GM20000 (cell line): ENCODE data around the gene NSFL1C.

Source experiments
- DNase-seq: peaks from one replicate; pipeline ENCODE4 v3.0.0; 2012; ENCODE audit warnings: low spot score
- CTCF ChIP-seq: IDR thresholded peaks from 2 replicates; pipeline ENCODE4 v1.5.1; 2012; ENCODE audit warnings: mild to moderate bottlenecking, control low read depth; ENCODE audit errors: extremely low read depth, missing control alignments

Gene NSFL1C

DNA sequence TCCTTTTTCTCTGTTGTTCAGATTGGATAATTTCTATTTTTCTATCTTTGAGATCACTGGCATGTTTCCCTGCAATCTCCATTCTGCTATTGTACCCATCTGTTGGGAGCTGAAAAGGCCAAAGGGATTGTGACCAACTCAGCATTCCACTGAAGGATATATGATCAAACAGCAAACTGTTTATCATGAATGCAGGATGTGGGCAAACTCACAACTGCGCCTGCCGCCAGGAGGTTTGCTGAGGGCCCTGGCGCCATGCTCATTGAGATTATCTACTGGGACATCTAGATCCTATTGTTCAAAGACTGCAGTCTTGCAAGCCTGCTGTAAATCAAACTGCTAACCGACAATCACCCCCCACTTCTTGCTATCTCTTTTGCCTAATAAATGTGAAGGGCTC lies 69.9 kb downstream of the NSFL1C start:
- DNase-seq: no peak

DNA sequence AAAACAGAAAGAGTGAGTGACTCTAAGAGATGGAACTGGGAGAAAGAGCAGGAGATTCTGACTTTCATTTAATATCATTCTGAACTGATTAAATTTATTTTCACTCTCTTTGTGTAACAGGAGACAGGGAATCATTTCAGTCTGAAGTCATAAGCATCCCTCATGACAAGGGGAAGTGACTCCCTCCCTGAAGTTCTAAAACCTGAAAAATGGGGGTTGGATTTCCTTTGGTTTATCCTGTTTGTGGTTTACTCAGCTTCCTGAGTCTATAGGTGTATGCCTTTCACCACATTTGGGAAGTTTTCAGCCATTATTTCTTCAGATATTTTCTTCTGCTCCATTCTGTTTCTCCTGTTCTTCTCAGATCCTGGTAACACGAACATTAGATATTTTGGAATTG lies 70.4 kb downstream of the NSFL1C start:
- TF ChIP-seq CTCF: no peak
- no peak for DNase-seq

More for the DNA sequence above, 69.9 kb downstream of the NSFL1C start:
- TF ChIP-seq CTCF: no peak

DNA sequence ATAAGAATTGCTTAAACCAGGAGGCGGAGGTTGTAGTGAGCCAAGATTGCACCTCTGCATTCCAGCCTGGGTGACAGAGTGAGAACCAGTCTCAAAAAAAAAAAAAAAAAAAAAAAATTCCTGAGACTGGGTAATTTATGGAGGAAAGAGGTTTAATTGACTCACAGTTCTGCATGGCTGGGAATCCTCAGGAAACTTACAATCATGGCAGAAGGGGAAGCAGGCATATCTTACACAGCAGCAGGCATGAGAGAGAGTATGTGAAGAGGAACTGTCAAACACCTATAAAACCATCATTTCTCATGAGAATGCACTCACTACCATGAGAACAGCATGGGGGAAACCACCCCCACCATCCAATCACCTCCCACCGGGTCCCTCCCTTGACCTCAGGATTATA lies 72.0 kb downstream of the NSFL1C start:
- no peak for DNase-seq
- no peak for TF ChIP-seq CTCF

DNA sequence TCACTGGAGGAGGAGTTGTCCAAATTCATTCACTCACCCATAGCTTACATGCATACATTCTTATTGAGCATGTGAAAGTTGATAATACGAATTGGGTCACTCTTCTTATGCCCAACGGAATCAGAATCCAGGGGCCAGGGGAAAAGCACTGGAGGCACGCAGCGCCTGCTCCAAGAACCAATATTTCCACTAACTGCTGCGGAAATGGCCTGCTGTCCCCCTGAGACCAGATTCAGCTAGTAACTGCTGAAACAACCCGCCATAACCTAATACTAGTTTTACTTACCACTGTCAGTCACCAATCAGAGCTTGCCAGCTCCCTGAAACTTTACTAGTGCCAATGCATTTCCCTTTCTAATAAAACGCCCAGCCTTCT lies 73.2 kb downstream of the NSFL1C start:
- no peak for TF ChIP-seq CTCF
- DNase-seq: no peak

DNA sequence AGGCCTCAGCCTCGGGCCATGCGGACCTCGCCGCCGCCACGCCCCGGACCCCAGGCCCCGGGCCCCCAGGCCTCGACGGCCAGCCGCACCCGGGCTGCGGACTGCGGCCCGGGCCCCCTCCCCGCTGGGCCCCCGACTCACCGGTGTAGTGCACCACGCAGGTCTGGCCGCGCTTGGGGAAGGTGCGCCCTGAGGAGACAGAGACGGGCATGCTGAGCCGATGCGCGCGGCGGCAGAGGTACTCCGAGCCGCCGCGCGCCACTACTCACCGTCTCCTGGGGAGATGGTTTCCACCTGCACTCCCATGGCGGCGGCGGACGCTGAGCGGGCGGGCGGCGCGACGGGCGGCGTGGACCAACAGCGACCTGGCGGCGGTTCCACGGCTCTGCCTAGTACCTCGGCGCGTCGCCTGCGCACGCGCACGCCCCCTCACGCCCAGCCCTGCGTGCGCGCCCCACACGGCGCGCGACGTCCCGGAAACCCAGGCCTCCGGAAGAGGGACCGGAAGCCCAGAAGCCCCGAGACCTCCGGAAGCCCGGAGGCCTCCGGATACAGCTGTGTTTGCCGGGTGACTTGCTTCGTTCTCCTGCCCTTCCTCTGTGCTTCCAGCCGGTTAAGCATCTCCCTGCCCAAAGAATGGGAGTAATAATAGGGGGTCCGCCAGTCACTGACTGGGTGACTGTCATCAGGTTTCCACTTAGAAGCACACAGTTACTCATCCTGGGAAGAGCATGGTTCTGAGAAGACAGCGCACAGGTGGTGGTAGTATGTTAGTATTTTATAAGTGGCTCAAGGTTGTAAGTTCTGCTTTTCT lies 73.7 kb downstream of the NSFL1C start, which contains the start of gene FKBP1A:
FKBP1A (minus strand) TSS at position 362 of the 814 bp plus-strand sequence; CDS start at position 306, 56 bp downstream.
- peak; percentile 93 for DNase-seq
- TF ChIP-seq CTCF: no peak

GRCh38 chr20:1392443-1392692 lies 74.3 kb downstream of the NSFL1C start:
- no peak for TF ChIP-seq CTCF
- DNase-seq: no peak
